ENCODE results near the gene MTCH1.

The MTCH1 gene

GRCh38 chr6:36973190-36973589 lies 12.8 kb downstream of the MTCH1 start:
- TF ChIP-seq EZH2 (IDR thresholded peaks at IDR 0.05; ENCODE audit: borderline replicate concordance, low read length) (no peak), CTCF (IDR thresholded peaks at IDR 0.05; ENCODE audit: low read length) (no peak)
- Histone ChIP-seq H3K4me3 (ENCODE audit: low read depth, low read length, poor library complexity, severe bottlenecking) (no peak overlapping the region), H3K9me2 (ENCODE audit: low read depth, low read length) (no peaks in the 10 kb centered on the region), H3K27me3 (ENCODE audit: insufficient read depth, low read length) (no peaks in the 10 kb centered on the region), H3K79me2 (ENCODE audit: insufficient read depth, low read length) (no peaks in the 10 kb centered on the region), H3K4me1 (ENCODE audit: insufficient read depth, low read length, severe bottlenecking) (no peaks in the 10 kb centered on the region), H2AFZ (ENCODE audit: low read length) (no peak overlapping the region), H3K9ac (ENCODE audit: low read length) (no peak overlapping the region), H3K4me2 (ENCODE audit: low read length) (no peak overlapping the region), H3F3A (ENCODE audit: insufficient read depth, low read length) (no peaks in the 10 kb centered on the region), H3K36me3 (ENCODE audit: insufficient read depth, low read length) (peaks cover 99% of the 10 kb centered on the region), H3K9me3 (ENCODE audit: low read length) (no peaks in the 10 kb centered on the region), H4K20me1 (ENCODE audit: insufficient read depth, low read length) (no peaks in the 10 kb centered on the region), H3K27ac (ENCODE audit: low read depth, low read length, poor library complexity, severe bottlenecking) (no peak overlapping the region)

GRCh38 chr6:36971921-36972673 lies 13.9 kb downstream of the MTCH1 start:
- peaks cover 98% of the 10 kb centered on the region for H3K36me3 ChIP-seq (ENCODE audit: insufficient read depth, low read length)
- no peak overlapping the region for H3K4me2 ChIP-seq (ENCODE audit: low read length)
- H3K79me2 ChIP-seq (ENCODE audit: insufficient read depth, low read length): no peaks in the 10 kb centered on the region
- no peaks in the 10 kb centered on the region for H3K27me3 ChIP-seq (ENCODE audit: insufficient read depth, low read length)
- no peak overlapping the region for H3K4me3 ChIP-seq (ENCODE audit: low read depth, low read length, poor library complexity, severe bottlenecking)
- no peaks in the 10 kb centered on the region for H3K4me1 ChIP-seq (ENCODE audit: insufficient read depth, low read length, severe bottlenecking)
- no peak for TF ChIP-seq EZH2 (IDR thresholded peaks at IDR 0.05; ENCODE audit: borderline replicate concordance, low read length)
- no peak for TF ChIP-seq CTCF (IDR thresholded peaks at IDR 0.05; ENCODE audit: low read length)
- no peaks in the 10 kb centered on the region for H4K20me1 ChIP-seq (ENCODE audit: insufficient read depth, low read length)
- H3K27ac ChIP-seq (ENCODE audit: low read depth, low read length, poor library complexity, severe bottlenecking): no peak overlapping the region
- no peaks in the 10 kb centered on the region for H3K9me3 ChIP-seq (ENCODE audit: low read length)
- no peak overlapping the region for H3K9ac ChIP-seq (ENCODE audit: low read length)
- H2AFZ ChIP-seq (ENCODE audit: low read length): no peak overlapping the region
- no peaks in the 10 kb centered on the region for H3F3A ChIP-seq (ENCODE audit: insufficient read depth, low read length)
- H3K9me2 ChIP-seq (ENCODE audit: low read depth, low read length): no peaks in the 10 kb centered on the region

GRCh38 chr6:36970892-36971842 lies 14.8 kb downstream of the MTCH1 start:
- peaks cover 91% of the 10 kb centered on the region for H3K36me3 ChIP-seq (ENCODE audit: insufficient read depth, low read length)
- no peaks in the 10 kb centered on the region for H3F3A ChIP-seq (ENCODE audit: insufficient read depth, low read length)
- no peaks in the 10 kb centered on the region for H3K27me3 ChIP-seq (ENCODE audit: insufficient read depth, low read length)
- H4K20me1 ChIP-seq (ENCODE audit: insufficient read depth, low read length): no peaks in the 10 kb centered on the region
- TF ChIP-seq EZH2 (IDR thresholded peaks at IDR 0.05; ENCODE audit: borderline replicate concordance, low read length) (no peak), CTCF (IDR thresholded peaks at IDR 0.05; ENCODE audit: low read length) (no peak)
- no peak overlapping the region for H3K4me3 ChIP-seq (ENCODE audit: low read depth, low read length, poor library complexity, severe bottlenecking)
- no peak overlapping the region for H3K9ac ChIP-seq (ENCODE audit: low read length)
- no peak overlapping the region for H3K4me2 ChIP-seq (ENCODE audit: low read length)
- no peaks in the 10 kb centered on the region for H3K9me2 ChIP-seq (ENCODE audit: low read depth, low read length)
- H2AFZ ChIP-seq (ENCODE audit: low read length): no peak overlapping the region
- no peak overlapping the region for H3K27ac ChIP-seq (ENCODE audit: low read depth, low read length, poor library complexity, severe bottlenecking)
- no peaks in the 10 kb centered on the region for H3K9me3 ChIP-seq (ENCODE audit: low read length)
- H3K79me2 ChIP-seq (ENCODE audit: insufficient read depth, low read length): no peaks in the 10 kb centered on the region
- no peaks in the 10 kb centered on the region for H3K4me1 ChIP-seq (ENCODE audit: insufficient read depth, low read length, severe bottlenecking)

All from OCI-LY1 (cell line).